Fibroblast of pulmonary artery (primary cell): ENCODE measurements around the gene WSCD2.

Source experiments
- DNase-seq: peaks from one replicate; pipeline ENCODE4 v3.0.0-alpha.2; 2010; ENCODE audit warnings: low read depth
- H3K4me3 ChIP-seq: replicated peaks from 2 replicates; pipeline ENCODE4 v1.5.1; 2011; ENCODE audit warnings: low read depth, mild to moderate bottlenecking, control low read depth, low read length, moderate library complexity
- CTCF ChIP-seq: IDR thresholded peaks from 2 replicates; pipeline ENCODE4 v1.5.1; 2011; ENCODE audit warnings: mild to moderate bottlenecking, control low read depth, low read length, inconsistent platforms; ENCODE audit errors: missing control alignments

Gene WSCD2

GRCh38 chr12:108167974-108168373, 38.9 kb downstream of the WSCD2 start:
- no peak for DNase-seq
- H3K4me3 ChIP-seq = no peak overlapping the region
- TF ChIP-seq CTCF = no peak

GRCh38 chr12:108169708-108170107, 40.6 kb downstream of the WSCD2 start:
- no peak overlapping the region for H3K4me3 ChIP-seq
- DNase-seq = no peak
- TF ChIP-seq CTCF = no peak

- DNase-seq = no peak
- H3K4me3 ChIP-seq = no peak overlapping the region
- TF ChIP-seq CTCF = no peak
Measured at GRCh38 chr12:108170164-108170563, 41.1 kb downstream of the WSCD2 start.

- H3K4me3 ChIP-seq = no peak overlapping the region
- TF ChIP-seq CTCF = no peak
- no peak for DNase-seq
Measured at GRCh38 chr12:108172033-108172432, 42.9 kb downstream of the WSCD2 start.

- TF ChIP-seq CTCF = no peak
- no peak for DNase-seq
- H3K4me3 ChIP-seq = no peak overlapping the region
Measured at GRCh38 chr12:108173160-108173559, 44.1 kb downstream of the WSCD2 start.

- TF ChIP-seq CTCF = no peak
- no peak for DNase-seq
- H3K4me3 ChIP-seq = no peak overlapping the region
Measured at GRCh38 chr12:108173892-108174291, 44.8 kb downstream of the WSCD2 start.

GRCh38 chr12:108174641-108175040, 45.6 kb downstream of the WSCD2 start:
- TF ChIP-seq CTCF = no peak
- DNase-seq = no peak
- H3K4me3 ChIP-seq = no peak overlapping the region
